HepG2 (cell line): ENCODE measurements around the gene UXS1. TPM values are rescaled to one million over a fixed set of nuclear protein-coding genes. Genes with fewer than 3 reads are reported as not detected.

Experiments
- ATAC-seq: fragments of 200-7000 bp; cut with Tn5 transposase; 3 replicates; pipeline ENCODE4 v1.9.1; 2020; ENCODE audit warnings: mild to moderate bottlenecking, moderate library complexity
- BruUV-seq: library from RNA; stranded (reverse); fragments of 400-500 nt; replicated peaks from 2 replicates; lab custom pipeline; 2021; lab: Mats Ljungman, UMichigan
- CTCF ChIA-PET: fragments of 300-600 bp; formaldehyde crosslinking; extraction: SDS; loops from one replicate; lab custom pipeline; 2021; ENCODE audit warnings: low total read pairs, inconsistent platforms, low intra/inter-chr PET ratio; lab: Yijun Ruan, JAX
- POLR2A ChIA-PET: fragments of 350-600 bp; sonication (Branson Sonifier 250); formaldehyde crosslinking; loops from one replicate; lab custom pipeline; 2020; ENCODE audit warnings: antibody characterized with exemption, inconsistent platforms; lab: Yijun Ruan, JAX
- DNase-seq: peaks from one replicate; pipeline ENCODE4 v3.0.0-alpha.2; 2015; ENCODE audit warnings: low spot score
- FAIRE-seq: peaks from 3 replicates; lab custom pipeline; 2011; peaks lifted over from hg19 to GRCh38; lab: Jason Lieb, UNC
- H2AFZ ChIP-seq: one replicate; pipeline ENCODE4 v1.6.1; 2011; ENCODE audit warnings: low read length, inconsistent platforms
- H3K27ac ChIP-seq: fragments of 300-600 bp; 3 replicates; pipeline ENCODE4 v1.8.0; 2011; ENCODE audit warnings: mixed run types, mild to moderate bottlenecking, mixed read lengths, low read length, inconsistent platforms; ENCODE audit not compliant: insufficient read depth; ENCODE audit errors: extremely low read length
- H3K27me3 ChIP-seq, 2 experiments: fragments of 200-600 bp in 1 of 2; 2 replicates in 1 of 2; 3 replicates in 1 of 2; pipeline versions ENCODE4 v1.6.0 to v1.8.0; 2011; ENCODE audit warnings: low read length in 2 of 2, mild to moderate bottlenecking in 2 of 2, moderate library complexity in 2 of 2, inconsistent platforms in 1 of 2; ENCODE audit not compliant: insufficient read depth in 2 of 2, control insufficient read depth in 1 of 2
- H3K36me3 ChIP-seq, 2 experiments: fragments of 200-600 bp in 1 of 2; replicated peaks in 1 of 2; 2 replicates in 1 of 2; 3 replicates in 1 of 2; pipeline versions ENCODE4 v1.5.1 to v1.8.0; 2011; ENCODE audit warnings: low read length in 2 of 2, inconsistent platforms in 1 of 2; ENCODE audit not compliant: insufficient read depth in 2 of 2, control insufficient read depth in 1 of 2
- H3K4me1 ChIP-seq: 2 replicates; pipeline ENCODE4 v1.5.1; 2012; ENCODE audit warnings: low read length, inconsistent platforms; ENCODE audit not compliant: insufficient read depth
- H3K4me2 ChIP-seq: 2 replicates; pipeline ENCODE4 v1.6.0; 2011; ENCODE audit warnings: low read depth, low read length, inconsistent platforms
- H3K4me3 ChIP-seq, 3 experiments: fragments of 200-600 bp in 1 of 3; sonication (generic), shearing (Covaris generic) in 1 of 3; replicated peaks in 1 of 3; 2 replicates each; pipeline ENCODE4 v1.5.1; 2011 to 2016; ENCODE audit warnings: low read length in 3 of 3, inconsistent platforms in 2 of 3, low read depth in 2 of 3, mild to moderate bottlenecking in 2 of 3, control low read depth in 1 of 3, mixed read lengths in 1 of 3; ENCODE audit not compliant: insufficient read depth in 1 of 3
- H3K79me2 ChIP-seq: one replicate; pipeline ENCODE4 v1.6.1; 2011; ENCODE audit warnings: low read length, inconsistent platforms; ENCODE audit not compliant: insufficient read depth
- H3K9ac ChIP-seq: 2 replicates; pipeline ENCODE4 v1.6.0; 2011; ENCODE audit warnings: mild to moderate bottlenecking, low read depth, low read length, inconsistent platforms; ENCODE audit not compliant: insufficient read depth
- H3K9me3 ChIP-seq: 2 replicates; pipeline ENCODE4 v1.5.1; 2012; ENCODE audit warnings: mild to moderate bottlenecking, low read length
- H4K20me1 ChIP-seq: 2 replicates; pipeline ENCODE4 v1.6.0; 2011; ENCODE audit warnings: inconsistent platforms, mild to moderate bottlenecking, low read length, moderate library complexity; ENCODE audit not compliant: insufficient read depth
- DPF2 ChIP-seq: sonication (generic); formaldehyde crosslinking; IDR thresholded peaks from 2 replicates; pipeline ENCODE4 v1.4.0; 2020; ENCODE audit warnings: mild to moderate bottlenecking, low read depth, missing genetic modification reagents, borderline replicate concordance
- DR1 ChIP-seq: sonication (generic); formaldehyde crosslinking; IDR thresholded peaks from 2 replicates; pipeline ENCODE4 v1.8.0; 2021; ENCODE audit warnings: mild to moderate bottlenecking, missing genetic modification reagents, inconsistent platforms
- MYNN ChIP-seq: sonication (generic); formaldehyde crosslinking; IDR thresholded peaks from 2 replicates; pipeline ENCODE4 v1.4.0; 2020; ENCODE audit warnings: mild to moderate bottlenecking, low read depth, missing genetic modification reagents
- TCF12 ChIP-seq, 2 experiments: fragments of 450-650 bp in 1 of 2; sonication (generic) in 1 of 2; formaldehyde crosslinking in 1 of 2; IDR thresholded peaks; 2 replicates each; pipeline versions ENCODE4 v1.6.1 to v1.8.0; 2017 to 2022; ENCODE audit warnings: antibody characterized with exemption in 1 of 2, mild to moderate bottlenecking in 1 of 2, missing genetic modification reagents in 1 of 2, moderate library complexity in 1 of 2
- ZFAT ChIP-seq: sonication (generic); formaldehyde crosslinking; conservative IDR thresholded peaks from 2 replicates; pipeline ENCODE4 v1.8.1; 2023; ENCODE audit warnings: missing genetic modification reagents, inconsistent platforms
- ZNF10 ChIP-seq: sonication (generic); formaldehyde crosslinking; IDR thresholded peaks from 2 replicates; pipeline ENCODE4 v1.4.0; 2020; ENCODE audit warnings: mild to moderate bottlenecking, low read depth, missing genetic modification reagents, borderline replicate concordance
- ZXDC ChIP-seq: sonication (generic); formaldehyde crosslinking; IDR thresholded peaks from 2 replicates; pipeline ENCODE4 v1.5.0; 2020; ENCODE audit warnings: mild to moderate bottlenecking, missing genetic modification reagents
- WGBS: methylation state at CpG from one replicate; pipeline ENCODE4 v1.1.6; 2017; ENCODE audit warnings: low lambda C conversion rate; 5-methylcytosine and 5-hydroxymethylcytosine counted together
- in situ Hi-C: cut with HindIII; loops from 2 replicates; pipeline ENCODE4 v1.10.0; 2017; ENCODE audit warnings: low pct_unique_long_range_greater_than_20kb; ENCODE audit not compliant: extremely low pct_ligation_motif_present
- intact Hi-C: fragments of 100-400 bp; cut with micrococcal nuclease; formaldehyde crosslinking; loops from one replicate; pipeline ENCODE4 v1.10.0; 2022; ENCODE audit not compliant: unreplicated experiment
- polyA plus RNA-seq, 8 experiments: library from polyadenylated mRNA; depleted of rRNA in 3 of 8; stranded (reverse) in 7 of 8; unstranded in 1 of 8; fragments of >200 nt; fragmentation: Illumina TruSeq in 4 of 8; extraction: Trizol in 4 of 8; gene quantifications; 2 replicates each; pipeline versions ENCODE4 v1.2.1 to v1.2.3, GENCODE V29; 2011 to 2016; ENCODE audit warnings: low read depth in 4 of 8, missing spikeins in 1 of 8, mixed read lengths in 1 of 8; ENCODE audit not compliant: insufficient read depth in 1 of 8
- total RNA-seq, 5 experiments: library from RNA; depleted of rRNA; stranded (reverse); fragments of >200 nt; fragmentation: Illumina TruSeq; extraction: Trizol; gene quantifications; 2 replicates each; pipeline ENCODE4 v1.2.3, GENCODE V29; 2016; ENCODE audit warnings: low read depth in 1 of 5

The UXS1 gene
- total and polyA plus RNA-seq, 2 of the 13 experiments (the other 11 are each of a cell fraction or from before 2014, with no cell fraction given) = 53.3 to 110 TPM

- WGBS = 96% methylated on average over 3 of the region's 3 CpGs
- intact Hi-C loops (no loop called here), in situ Hi-C loops (loop anchor here (10.0 kb wide), 1 partner anchor 63 kb away; no protein-coding TSS in a partner anchor)
Measured at GRCh38 chr2:106122157-106122556, 71.9 kb downstream of the UXS1 start.

GRCh38 chr2:106120432-106120831 lies 73.7 kb downstream of the UXS1 start:
- H3K9me3 ChIP-seq = no peaks in the 10 kb centered on the region
- no peaks in the 10 kb centered on the region for H4K20me1 ChIP-seq
- no peak overlapping the region for H3K27ac ChIP-seq
- no peak overlapping the region for H2AFZ ChIP-seq
- in situ Hi-C loops = loop anchor here (10.0 kb wide), 1 partner anchor 64 kb away; no protein-coding TSS in a partner anchor
- no peak for TF ChIP-seq ZXDC (CRISPR knock-in tag)
- TF ChIP-seq ZNF10 (CRISPR knock-in tag) = no peak
- TF ChIP-seq MYNN (CRISPR knock-in tag) = no peak
- H3K79me2 ChIP-seq = no peaks in the 10 kb centered on the region
- H3K9ac ChIP-seq = no peak overlapping the region
- peaks cover 19 to 67% of the 10 kb centered on the region in 2 experiments for H3K36me3 ChIP-seq
- H3K4me2 ChIP-seq = no peak overlapping the region
- peaks cover 39% of the 10 kb centered on the region for H3K4me1 ChIP-seq
- no peak for DNase-seq
- H3K27me3 ChIP-seq = no peaks in the 10 kb centered on the region
- intact Hi-C loops = no loop called here
- no TSS peak for BruUV-seq
- FAIRE-seq = no peak
- no peak overlapping the region for H3K4me3 ChIP-seq
- ChIA-PET POLR2A (no interaction called here), CTCF (no interaction called here)
- 98% methylated on average over 6 of the region's 6 CpGs for WGBS
- no peak for ATAC-seq

More at GRCh38 chr2:106122157-106122556, 71.9 kb downstream of the UXS1 start:
- H3K79me2 ChIP-seq = peaks cover 3% of the 10 kb centered on the region
- no peak overlapping the region for H3K9ac ChIP-seq
- peaks cover 45% of the 10 kb centered on the region for H3K4me1 ChIP-seq
- no peaks in the 10 kb centered on the region for H3K9me3 ChIP-seq
- no peak overlapping the region for H3K4me3 ChIP-seq
- TF ChIP-seq DPF2 (no peak), DR1 (CRISPR knock-in tag) (no peak), ZFAT (CRISPR knock-in tag) (no peak), TCF12 (IDR thresholded peaks at IDR 0.05) (no peak), TCF12 (CRISPR knock-in tag; IDR thresholded peaks at IDR 0.05) (no peak)
- H3K27ac ChIP-seq = no peak overlapping the region
- DNase-seq = no peak
- H3K4me2 ChIP-seq = no peak overlapping the region
- CTCF ChIA-PET = no interaction called here
- no peaks in the 10 kb centered on the region for H4K20me1 ChIP-seq
- ATAC-seq = no peak
- no peaks in the 10 kb centered on the region for H3K27me3 ChIP-seq
- peaks cover 16 to 58% of the 10 kb centered on the region in 2 experiments for H3K36me3 ChIP-seq
- POLR2A ChIA-PET = no interaction called here
- FAIRE-seq = no peak
- no peak overlapping the region for H2AFZ ChIP-seq
- no TSS peak for BruUV-seq
